GM23338 (cell line): ENCODE results near the gene SLC37A1.

Experiments
- CREB1 ChIP-seq: fragments of 250-450 bp; sonication (Bioruptor Pico); IDR thresholded peaks from 2 replicates; pipeline ENCODE4 v1.5.0; 2020; ENCODE audit warnings: low read depth, mild to moderate bottlenecking, moderate library complexity
- CTCF ChIP-seq, 2 experiments: fragments of 200-600 bp in 1 of 2; sonication (generic) in 1 of 2; conservative IDR thresholded peaks; 2 replicates each; pipeline versions ENCODE4 v1.5.1 to v1.6.1; 2016 to 2017; ENCODE audit warnings: antibody characterized with exemption in 2 of 2, low read depth in 2 of 2, mild to moderate bottlenecking in 2 of 2, moderate library complexity in 1 of 2
- EZH2 ChIP-seq: fragments of 200-600 bp; sonication (generic); IDR thresholded peaks from one replicate; pipeline ENCODE4 v1.8.0; 2017; ENCODE audit warnings: antibody characterized with exemption, mild to moderate bottlenecking, low read depth; ENCODE audit not compliant: unreplicated experiment
- EZH2phosphoT487 ChIP-seq: fragments of 200-600 bp; sonication (generic); IDR thresholded peaks from one replicate; pipeline ENCODE4 v1.8.1; 2018; ENCODE audit warnings: antibody characterized with exemption; ENCODE audit not compliant: unreplicated experiment
- JUNB ChIP-seq: IDR thresholded peaks from one replicate; pipeline ENCODE4 v1.6.1; 2016; ENCODE audit warnings: antibody characterized with exemption; ENCODE audit not compliant: unreplicated experiment
- NANOG ChIP-seq: IDR thresholded peaks from 2 replicates; pipeline ENCODE4 v1.6.1; 2016; ENCODE audit warnings: antibody characterized with exemption, borderline replicate concordance
- POLR2AphosphoS5 ChIP-seq: IDR thresholded peaks from 2 replicates; pipeline ENCODE4 v1.6.1; 2016; ENCODE audit warnings: antibody characterized with exemption, low read depth
- REST ChIP-seq: IDR thresholded peaks from one replicate; pipeline ENCODE4 v1.6.1; 2018; ENCODE audit warnings: antibody characterized with exemption; ENCODE audit not compliant: unreplicated experiment
- STAT1 ChIP-seq: IDR thresholded peaks from one replicate; pipeline ENCODE4 v1.6.1; 2016; ENCODE audit warnings: antibody characterized with exemption; ENCODE audit not compliant: unreplicated experiment
- ZNF331 ChIP-seq: fragments of 250-450 bp; sonication (Bioruptor Pico); IDR thresholded peaks from 2 replicates; pipeline ENCODE4 v1.5.0; 2020; ENCODE audit warnings: low read depth, mild to moderate bottlenecking, moderate library complexity

GRCh38 chr21:42572906-42573495 lies 59.3 kb downstream of the SLC37A1 start:
- TF ChIP-seq CTCF (conservative IDR thresholded peaks at IDR 0.05; ENCODE audit: low read depth in 2 of 2) (no peak), POLR2AphosphoS5 (no peak), REST (no peak), JUNB (no peak), NANOG (no peak), EZH2 (no peak), CREB1 (no peak), EZH2phosphoT487 (no peak), STAT1 (no peak), ZNF331 (CRISPR knock-in tag) (no peak)
